Muscle of leg (tissue), 16 donors: ENCODE measurements around the gene TGIF2LX. TPM values are rescaled to one million over a fixed set of nuclear protein-coding genes. Genes with fewer than 3 reads are reported as not detected.
"Not testable (repeated sequence)": the region's sequence is repeated elsewhere in the genome, so short reads cannot be mapped to it uniquely, and the experiment has no call there.

ENCODE experiments used
- DNase-seq: peaks from one replicate; pipeline ENCODE4 v3.0.0; 2013
- H3K27ac ChIP-seq: one replicate; pipeline ENCODE4 v1.5.1; 2013; ENCODE audit warnings: mild to moderate bottlenecking, low read length, control low read depth
- H3K27me3 ChIP-seq: one replicate; pipeline ENCODE4 v1.6.1; 2013; ENCODE audit warnings: low read length; ENCODE audit not compliant: control insufficient read depth, insufficient read depth
- H3K36me3 ChIP-seq: one replicate; pipeline ENCODE4 v1.6.1; 2013; ENCODE audit warnings: low read length; ENCODE audit not compliant: control insufficient read depth, insufficient read depth
- H3K4me1 ChIP-seq: one replicate; pipeline ENCODE4 v1.6.1; 2013; ENCODE audit warnings: low read length; ENCODE audit not compliant: control insufficient read depth, insufficient read depth
- H3K4me3 ChIP-seq: one replicate; pipeline ENCODE4 v1.5.1; 2013; ENCODE audit warnings: low read length, control low read depth
- H3K9me3 ChIP-seq: replicated peaks from 2 replicates; pipeline ENCODE4 v1.6.1; 2013; ENCODE audit warnings: low read depth, low read length; ENCODE audit not compliant: control insufficient read depth
- WGBS: methylation state at CpG from one replicate; pipeline ENCODE4 v1.1.5; 2013; ENCODE audit warnings: missing lambda C conversion rate; ENCODE audit not compliant: insufficient coverage; 5-methylcytosine and 5-hydroxymethylcytosine counted together
- long read RNA-seq, 11 donors: transcript quantifications; one replicate each; lab custom pipeline, GENCODE V29; 2026
- polyA plus RNA-seq, 8 donors: library from polyadenylated mRNA; unstranded; fragments of 120-200 nt; gene quantifications; one replicate each; pipeline versions ENCODE4 v1.2.1 to v1.2.3, GENCODE V29; 2013; ENCODE audit warnings: inconsistent platforms in 1 of 8, low replicate concordance in 1 of 8; ENCODE audit not compliant: insufficient read length in 8 of 8, insufficient read depth in 1 of 8
- total RNA-seq: library from RNA; stranded (reverse); fragments of 120-200 nt; gene quantifications from one replicate; pipeline ENCODE4 v1.2.4, GENCODE V29; 2013

The TGIF2LX gene
- total RNA-seq (not detected), polyA plus RNA-seq (not detected)
- long read RNA-seq, donor 1 = 0 reads
- long read RNA-seq, donor 2 = 0 reads
- long read RNA-seq, donor 3 = 0 reads
- long read RNA-seq, donor 4 = 0 reads
- long read RNA-seq, donor 5 = 0 reads
- long read RNA-seq, donor 6 = 0 reads
- long read RNA-seq, donor 7 = 0 reads
- long read RNA-seq, donor 8 = 0 reads
- long read RNA-seq, donor 9 = 0 reads
- long read RNA-seq, donor 10 = 0 reads
- long read RNA-seq, donor 11 = 0 reads

DNA sequence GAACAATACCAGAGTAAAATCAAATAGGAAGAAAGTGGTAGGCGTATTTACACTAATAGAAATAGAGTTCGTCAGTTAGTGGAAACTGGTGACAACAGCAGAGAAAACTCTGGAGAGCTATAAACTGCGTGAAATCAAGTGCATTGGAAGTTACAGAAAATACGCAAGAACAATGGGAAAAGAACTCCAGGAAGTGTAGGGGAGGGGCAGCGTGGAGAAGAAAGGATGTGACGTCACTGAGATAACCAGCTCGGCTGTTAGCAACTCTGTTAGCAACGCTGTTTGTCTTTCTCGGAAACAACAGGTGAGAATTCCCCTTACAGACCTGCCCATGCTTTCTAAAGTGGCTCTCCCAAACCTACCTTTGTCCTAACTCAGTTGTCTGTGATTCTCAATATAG lies at the start of gene TGIF2LX:
Gene TGIF2LX (plus strand): TSS at position 244 of the 400 bp plus-strand sequence. CDS start 178 bp downstream, outside the sequence.
- H3K36me3 ChIP-seq, H3K9me3 ChIP-seq, DNase-seq, H3K27ac ChIP-seq, H3K4me3 ChIP-seq, H3K4me1 ChIP-seq, H3K27me3 ChIP-seq: not testable (repeated sequence)
- WGBS = 68% methylated on average over 3 of the region's 9 CpGs

- H3K4me1 ChIP-seq, H3K27me3 ChIP-seq, DNase-seq, H3K36me3 ChIP-seq, H3K27ac ChIP-seq, H3K4me3 ChIP-seq, H3K9me3 ChIP-seq: not testable (repeated sequence)
- 67% methylated on average over 6 of the region's 18 CpGs for WGBS
Measured at GRCh38 chrX:89922338-89922934, 728 bp downstream of the TGIF2LX start.

GRCh38 chrX:89943077-89943476 lies 21.4 kb downstream of the TGIF2LX start:
- H3K27ac ChIP-seq, H3K4me3 ChIP-seq, H3K4me1 ChIP-seq, H3K9me3 ChIP-seq, H3K36me3 ChIP-seq, DNase-seq, H3K27me3 ChIP-seq: not testable (repeated sequence)
- 51% methylated on average over 2 of the region's 5 CpGs for WGBS

DNA sequence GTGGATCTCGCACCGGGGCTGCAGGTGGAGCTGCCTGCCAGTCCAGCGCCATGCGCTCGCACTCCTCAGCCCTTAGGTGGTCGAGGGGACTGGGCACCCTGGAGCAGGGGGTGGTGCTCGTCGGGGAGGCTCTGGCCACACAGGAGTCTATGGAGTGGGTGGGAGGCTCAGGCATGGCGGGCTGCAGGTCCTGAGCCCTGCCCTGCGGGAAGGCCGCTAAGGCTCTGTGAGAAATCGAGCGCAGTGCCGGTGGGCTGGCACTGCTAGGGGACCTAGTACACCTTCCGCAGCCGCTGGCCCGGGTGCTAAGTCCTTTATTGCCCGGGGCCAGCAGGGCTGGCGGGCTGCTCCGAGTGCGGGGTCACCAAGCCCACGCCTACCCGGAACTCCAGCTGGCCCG lies 43.9 kb downstream of the TGIF2LX start:
- H3K4me3 ChIP-seq, DNase-seq, H3K36me3 ChIP-seq, H3K27me3 ChIP-seq, H3K9me3 ChIP-seq, H3K27ac ChIP-seq, H3K4me1 ChIP-seq: not testable (repeated sequence)
- 90% methylated on average over 9 of the region's 24 CpGs for WGBS
